Fibroblast of lung (primary cell): ENCODE results near the gene FAM20B. TPM values are rescaled to one million over a fixed set of nuclear protein-coding genes. Genes with fewer than 3 reads are reported as not detected.

Source experiments
- DNase-seq, 2 donors: peaks; one replicate each; pipeline versions ENCODE4 v3.0.0 to v3.0.0-alpha.2; 2010; ENCODE audit warnings: low read depth in 2 of 2
- H2AFZ ChIP-seq: 2 replicates; pipeline ENCODE4 v1.5.1; 2012; ENCODE audit warnings: low read length, control low read depth, inconsistent platforms
- H3K27ac ChIP-seq: 2 replicates; pipeline ENCODE4 v1.5.1; 2011; ENCODE audit warnings: low read length, control low read depth; ENCODE audit not compliant: insufficient read depth
- H3K27me3 ChIP-seq: 2 replicates; pipeline ENCODE4 v1.5.1; 2011; ENCODE audit warnings: mild to moderate bottlenecking, low read length; ENCODE audit not compliant: control insufficient read depth, insufficient read depth
- H3K36me3 ChIP-seq: 2 replicates; pipeline ENCODE4 v1.5.1; 2011; ENCODE audit warnings: low read length; ENCODE audit not compliant: control insufficient read depth, insufficient read depth
- H3K4me1 ChIP-seq: 2 replicates; pipeline ENCODE4 v1.5.1; 2011; ENCODE audit warnings: low read length; ENCODE audit not compliant: control insufficient read depth, insufficient read depth; ENCODE audit errors: extremely low read depth
- H3K4me2 ChIP-seq: 2 replicates; pipeline ENCODE4 v1.5.1; 2011; ENCODE audit warnings: low read length, control low read depth; ENCODE audit not compliant: insufficient read depth; ENCODE audit errors: extremely low read depth
- H3K4me3 ChIP-seq, 4 experiments: fragments of 200-600 bp in 1 of 4; sonication (generic) in 1 of 4; replicated peaks in 1 of 4; 2 replicates each; pipeline ENCODE4 v1.5.1; 2011 to 2016; ENCODE audit warnings: low read length in 4 of 4, low read depth in 3 of 4, mild to moderate bottlenecking in 3 of 4, control low read depth in 2 of 4, inconsistent platforms in 1 of 4, mixed read lengths in 1 of 4; ENCODE audit not compliant: insufficient read depth in 1 of 4; ENCODE audit errors: control extremely low read depth in 1 of 4
- H3K79me2 ChIP-seq: 2 replicates; pipeline ENCODE4 v1.5.1; 2012; ENCODE audit warnings: mild to moderate bottlenecking, low read length, inconsistent platforms; ENCODE audit not compliant: control insufficient read depth, insufficient read depth
- H3K9ac ChIP-seq: 2 replicates; pipeline ENCODE4 v1.5.1; 2011; ENCODE audit warnings: mild to moderate bottlenecking, low read length, control low read depth; ENCODE audit not compliant: insufficient read depth
- H3K9me3 ChIP-seq: 2 replicates; pipeline ENCODE4 v1.5.1; 2012; ENCODE audit warnings: low read depth, low read length; ENCODE audit not compliant: control insufficient read depth, insufficient read depth
- H4K20me1 ChIP-seq: 2 replicates; pipeline ENCODE4 v1.5.1; 2011; ENCODE audit warnings: low read length; ENCODE audit not compliant: control insufficient read depth, insufficient read depth; ENCODE audit errors: extremely low read depth
- CTCF ChIP-seq, 2 donors: IDR thresholded peaks in 1 of 2; conservative IDR thresholded peaks in 1 of 2; 1 replicate in 1 of 2; 2 replicates in 1 of 2; pipeline ENCODE4 v1.5.1; 2011 to 2012; ENCODE audit warnings: low read length in 2 of 2, control low read depth in 1 of 2, inconsistent platforms in 1 of 2, low read depth in 1 of 2, mild to moderate bottlenecking in 1 of 2
- EZH2 ChIP-seq: IDR thresholded peaks from 2 replicates; pipeline ENCODE4 v1.5.1; 2012; ENCODE audit warnings: low read length, control low read depth, mild to moderate bottlenecking; ENCODE audit errors: missing control alignments
- polyA plus RNA-seq, 2 donors: library from polyadenylated mRNA; depleted of rRNA in 1 of 2; stranded (reverse) in 1 of 2; unstranded in 1 of 2; fragments of >200 nt; gene quantifications; 2 replicates each; pipeline ENCODE4 v1.2.1, GENCODE V29; 2011 to 2012; ENCODE audit warnings: missing spikeins in 1 of 2
- total RNA-seq: library from RNA; depleted of rRNA; stranded (reverse); fragments of >200 nt; gene quantifications from 2 replicates; pipeline ENCODE4 v1.2.1, GENCODE V29; 2014

The FAM20B gene
- total and polyA plus RNA-seq, 2 donors (not counting 1 experiment from before 2014, with no cell fraction given), result 42.1 to 45.2 TPM

- Histone ChIP-seq H3K4me1 (peaks cover 12% of the 10 kb centered on the region), H3K4me2 (no peak overlapping the region), H3K9me3 (no peaks in the 10 kb centered on the region), H3K27ac (no peak overlapping the region), H3K27me3 (no peaks in the 10 kb centered on the region), H3K4me3 (no peak overlapping the region), H4K20me1 (no peaks in the 10 kb centered on the region), H3K9ac (no peak overlapping the region), H3K36me3 (no peaks in the 10 kb centered on the region), H2AFZ (no peak overlapping the region), H3K79me2 (no peaks in the 10 kb centered on the region)
- TF ChIP-seq CTCF (conservative IDR thresholded peaks at IDR 0.05 in 1 of 2, IDR thresholded peaks at IDR 0.05 in 1 of 2; ENCODE audit: low read depth in 1 of 2, low read length in 2 of 2) (no peak), EZH2 (no peak)
- DNase-seq, result no peak
Observed at GRCh38 chr1:179015396-179015795, 10.3 kb upstream of the FAM20B start.

GRCh38 chr1:179016706-179017382 lies 8.8 kb upstream of the FAM20B start:
- Histone ChIP-seq H3K9me3 (no peaks in the 10 kb centered on the region), H3K4me1 (peaks cover 12% of the 10 kb centered on the region), H3K79me2 (no peaks in the 10 kb centered on the region), H3K36me3 (no peaks in the 10 kb centered on the region), H3K4me2 (peak overlapping the region; percentile 49), H2AFZ (peak overlapping the region; percentile 35), H3K27me3 (no peaks in the 10 kb centered on the region), H3K27ac (peak overlapping the region; percentile 17), H4K20me1 (no peaks in the 10 kb centered on the region), H3K4me3 (peak overlapping the region in 2 of 4 experiments; percentile 12 to 13), H3K9ac (no peak overlapping the region)
- DNase-seq, result peak; percentile 93 to 98
- TF ChIP-seq EZH2 (no peak), CTCF (conservative IDR thresholded peaks at IDR 0.05 in 1 of 2, IDR thresholded peaks at IDR 0.05 in 1 of 2; ENCODE audit: low read depth in 1 of 2, low read length in 2 of 2) (no peak)

GRCh38 chr1:179017383-179018326 lies 8.0 kb upstream of the FAM20B start:
- Histone ChIP-seq H3K9ac (no peak overlapping the region), H3K79me2 (no peaks in the 10 kb centered on the region), H4K20me1 (no peaks in the 10 kb centered on the region), H3K36me3 (no peaks in the 10 kb centered on the region), H3K9me3 (no peaks in the 10 kb centered on the region), H3K27me3 (no peaks in the 10 kb centered on the region), H3K4me2 (peak overlapping the region; percentile 49), H3K4me3 (peak overlapping the region in 2 of 4 experiments; percentile 12 to 13), H3K4me1 (peaks cover 12% of the 10 kb centered on the region), H2AFZ (peak overlapping the region; percentile 4), H3K27ac (peak overlapping the region; percentile 17)
- peak; percentile 18 to 52 for DNase-seq
- TF ChIP-seq EZH2 (no peak), CTCF (conservative IDR thresholded peaks at IDR 0.05 in 1 of 2, IDR thresholded peaks at IDR 0.05 in 1 of 2; ENCODE audit: low read depth in 1 of 2, low read length in 2 of 2) (no peak)
